Left colon (tissue), 2 donors: ENCODE measurements around the gene MAGI2. TPM values are rescaled to one million over a fixed set of nuclear protein-coding genes. Genes with fewer than 3 reads are reported as not detected.

ENCODE experiments used
- ATAC-seq: fragments of 200-7000 bp; cut with Tn5 transposase; one replicate; pipeline ENCODE4 v1.9.1; 2020; ENCODE audit warnings: mild to moderate bottlenecking, moderate library complexity
- DNase-seq, 2 donors: peaks; one replicate each; pipeline ENCODE4 v3.0.0-alpha.2; 2020
- intact Hi-C, 2 donors: fragments of 100-400 bp; cut with DNase I in 1 of 2; cut with micrococcal nuclease in 1 of 2; formaldehyde crosslinking; loops; one replicate each; pipeline versions ENCODE4 v1.11.2 to v1.14.0; 2022; cut with DNase I, micrococcal nuclease
- total RNA-seq, 2 donors: library from RNA; stranded (reverse); fragmentation: NEBNext Ultra II Directional; extraction: Animal tissue kit (Norgen Biotek cat#: 25700); gene quantifications; one replicate each; pipeline ENCODE4 v1.2.1, GENCODE V29; 2021
- donor health status: DM: no; HTN: no; CAD: no.
- donor health status: DM: yes; HTN: yes; CAD: no.

The MAGI2 gene
- total RNA-seq, 2 donors from 2014 or later, result 1.4 to 3.5 TPM

DNA sequence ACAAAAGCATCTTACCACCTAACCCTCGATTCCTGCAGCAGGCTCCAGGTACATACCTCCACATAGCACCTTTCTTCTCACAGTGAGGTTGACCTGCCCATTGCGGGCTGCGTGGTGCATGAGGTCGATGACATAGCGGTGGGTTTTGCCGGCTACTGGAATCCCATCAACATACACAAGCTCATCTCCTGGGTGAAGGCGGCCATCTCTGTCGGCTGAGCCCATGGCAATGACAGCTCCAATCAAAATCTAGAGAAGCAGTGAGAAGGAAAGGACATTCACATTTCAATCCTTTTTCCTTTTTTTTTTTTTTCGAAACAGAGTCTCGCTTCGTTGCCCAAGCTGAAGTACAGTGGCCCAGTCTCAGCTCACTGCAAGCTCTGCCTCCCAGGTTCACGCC is 1285.6 kb downstream of the MAGI2 start:
- ATAC-seq (no peak), DNase-seq (no peak)
- intact Hi-C loops, result no loop called here

DNA sequence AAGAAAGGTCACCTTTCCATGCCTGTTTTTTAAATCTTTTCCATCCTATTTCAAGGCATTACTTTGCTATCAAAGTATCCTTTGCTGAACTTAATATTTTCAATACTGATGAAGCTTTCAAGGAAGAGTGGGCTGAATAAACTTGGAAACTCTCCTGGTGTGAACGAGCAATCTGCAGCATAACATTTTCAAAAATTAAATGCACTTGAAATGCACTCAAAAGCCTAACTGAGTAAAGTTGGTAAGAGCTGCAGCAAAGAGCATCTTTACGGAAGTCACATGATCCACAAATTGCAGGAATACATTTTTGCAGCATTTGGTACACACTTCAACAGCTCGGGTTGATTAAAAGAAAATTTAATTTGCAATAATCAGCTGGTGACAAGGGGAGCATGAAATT is 1287.6 kb downstream of the MAGI2 start:
- DNase-seq (no peak), ATAC-seq (no peak)
- intact Hi-C loops, result no loop called here

DNA sequence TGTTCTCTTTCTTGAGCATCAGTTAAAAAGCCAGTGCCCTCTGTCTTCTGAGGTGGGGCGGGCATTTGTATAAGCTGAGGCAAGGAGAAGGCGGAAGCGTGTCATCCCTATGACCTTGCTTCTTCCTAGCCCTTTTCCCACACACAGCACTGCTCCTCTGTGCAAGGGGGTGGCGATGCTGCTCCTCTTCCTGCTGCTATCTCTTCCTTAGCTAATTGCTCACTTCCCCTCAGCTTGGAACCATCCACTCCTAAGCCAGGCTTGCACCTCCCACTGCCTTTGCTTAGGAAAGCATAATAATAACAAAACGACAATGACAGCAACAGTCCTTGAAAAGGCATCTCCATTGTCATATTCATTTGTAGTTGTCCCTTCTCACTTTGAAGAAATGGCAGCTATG is 1288.0 kb downstream of the MAGI2 start:
- DNase-seq, result no peak
- intact Hi-C loops, result no loop called here
- ATAC-seq, result no peak

DNA sequence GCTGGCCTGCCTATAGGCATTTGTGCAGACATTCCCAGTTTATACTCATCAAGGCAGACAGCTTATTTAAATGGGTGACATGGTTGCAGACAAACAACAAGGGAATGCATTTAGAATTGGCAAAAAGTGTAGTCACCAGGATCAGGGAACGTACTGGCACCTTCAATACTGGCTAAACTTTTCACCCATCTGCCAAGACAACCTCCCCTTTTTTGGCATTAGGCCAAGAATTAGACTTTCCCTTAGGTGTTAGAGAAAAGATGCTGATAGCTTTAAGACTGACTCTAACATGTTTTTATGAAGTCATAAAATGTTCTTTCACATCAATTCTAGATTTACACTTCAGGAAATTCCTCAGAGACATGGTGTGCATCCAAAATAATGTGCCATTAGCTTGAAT is 1289.0 kb downstream of the MAGI2 start:
- intact Hi-C loops, result no loop called here
- no peak for DNase-seq
- ATAC-seq, result no peak

DNA sequence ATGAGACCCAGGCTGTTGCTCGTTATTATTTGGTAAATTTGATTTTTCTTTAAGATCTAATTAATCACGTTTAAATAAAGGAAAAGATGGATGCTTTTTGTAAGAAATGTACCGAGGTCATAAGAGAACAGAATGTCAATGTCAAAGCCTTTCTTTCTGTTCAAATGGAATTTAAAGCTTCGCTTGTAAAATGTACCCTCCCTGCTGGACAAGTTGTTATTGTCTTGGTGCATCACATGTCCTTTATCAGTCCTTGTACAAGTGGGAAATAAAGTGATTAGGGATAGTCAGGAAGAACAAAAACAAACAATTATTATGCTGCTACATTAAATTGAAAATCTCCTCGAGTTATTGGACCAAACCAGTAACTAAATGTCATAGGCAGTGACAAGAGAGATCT is 1291.7 kb downstream of the MAGI2 start:
- DNase-seq (no peak), ATAC-seq (no peak)
- intact Hi-C loops, result no loop called here

DNA sequence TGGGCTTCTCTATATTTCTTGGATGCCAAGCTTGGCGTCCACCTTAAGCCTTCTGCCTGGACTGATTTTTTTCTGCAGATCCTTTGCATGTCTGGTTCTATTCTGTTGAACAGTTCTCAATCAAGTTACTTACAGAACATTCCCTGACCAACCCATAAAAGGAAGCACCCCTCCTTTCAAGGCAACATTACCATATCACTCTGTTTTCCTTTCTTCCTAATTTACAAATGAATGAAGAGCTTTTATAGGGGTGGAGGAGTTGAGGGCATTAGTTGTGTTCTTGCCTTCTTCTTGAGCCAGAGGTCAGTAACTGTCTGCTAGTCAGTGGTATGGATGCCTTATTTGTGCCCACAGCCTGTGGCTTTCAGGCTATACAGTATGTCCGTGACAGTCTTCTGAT is 1293.9 kb downstream of the MAGI2 start:
- intact Hi-C loops, result no loop called here
- ATAC-seq, result no peak

DNA sequence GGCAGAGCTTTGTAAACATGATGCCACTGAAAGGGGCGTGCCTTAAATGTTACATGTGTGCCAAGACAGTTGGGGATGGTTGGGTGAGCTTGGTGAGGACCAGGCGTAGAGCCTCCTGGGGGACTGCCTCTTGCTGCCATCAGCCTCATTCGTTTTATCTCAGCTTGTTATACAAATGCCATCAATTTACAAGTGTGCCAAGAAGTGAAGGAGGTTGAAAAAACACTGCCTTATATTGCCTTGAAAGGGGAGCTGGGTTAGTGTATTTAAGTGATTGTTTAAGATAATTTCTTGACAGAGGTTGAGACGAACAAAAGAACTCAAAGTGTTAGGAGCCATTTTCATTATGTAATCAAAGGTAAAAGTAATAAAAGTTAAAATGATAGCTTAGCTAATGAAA is 1300.2 kb downstream of the MAGI2 start:
- intact Hi-C loops, result no loop called here
- DNase-seq (no peak), ATAC-seq (no peak)

More for the DNA sequence above, 1293.9 kb downstream of the MAGI2 start:
- DNase-seq, result no peak

DNA sequence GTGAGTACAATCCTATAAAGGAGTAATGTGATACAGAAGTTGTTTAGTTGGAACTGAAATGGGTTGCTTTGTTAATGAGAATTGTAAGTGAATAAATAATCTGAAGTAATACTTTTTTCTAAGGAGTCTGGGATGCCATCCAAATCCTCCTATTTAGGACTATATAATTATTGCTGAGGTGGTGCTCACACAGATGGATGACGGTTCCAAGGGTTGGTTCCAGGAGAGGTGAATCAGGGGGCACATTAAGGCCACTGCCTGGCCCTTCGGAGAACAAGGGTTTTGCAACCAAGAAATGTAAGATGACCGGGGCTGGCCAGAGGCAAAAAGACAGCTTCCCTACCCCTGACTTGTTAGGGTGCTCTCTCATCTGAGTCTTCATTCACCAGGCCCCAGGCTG is 1302.2 kb downstream of the MAGI2 start:
- DNase-seq (no peak), ATAC-seq (no peak)

DNA sequence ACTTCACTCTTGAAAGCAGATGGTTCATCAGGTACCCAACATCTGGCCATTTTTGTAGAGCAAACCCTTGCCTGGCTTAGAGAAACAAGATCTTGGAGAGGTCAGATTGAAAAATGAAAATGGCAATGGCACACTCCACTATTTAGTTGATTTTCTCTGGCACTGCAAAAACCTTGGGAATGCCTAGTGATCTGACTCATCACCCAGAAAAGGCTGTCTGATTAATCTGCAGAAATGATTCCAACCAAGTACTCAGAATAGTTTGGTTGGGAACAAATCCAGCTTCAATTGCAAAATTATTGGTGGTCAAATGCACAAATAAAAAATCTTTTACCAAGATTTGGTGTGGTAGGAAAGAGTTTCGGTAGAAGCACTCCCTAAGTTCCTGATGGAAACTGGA is 1303.7 kb downstream of the MAGI2 start:
- DNase-seq (no peak), ATAC-seq (no peak)
- intact Hi-C loops, result no loop called here

More for the DNA sequence above, 1302.2 kb downstream of the MAGI2 start:
- intact Hi-C loops, result no loop called here

DNA sequence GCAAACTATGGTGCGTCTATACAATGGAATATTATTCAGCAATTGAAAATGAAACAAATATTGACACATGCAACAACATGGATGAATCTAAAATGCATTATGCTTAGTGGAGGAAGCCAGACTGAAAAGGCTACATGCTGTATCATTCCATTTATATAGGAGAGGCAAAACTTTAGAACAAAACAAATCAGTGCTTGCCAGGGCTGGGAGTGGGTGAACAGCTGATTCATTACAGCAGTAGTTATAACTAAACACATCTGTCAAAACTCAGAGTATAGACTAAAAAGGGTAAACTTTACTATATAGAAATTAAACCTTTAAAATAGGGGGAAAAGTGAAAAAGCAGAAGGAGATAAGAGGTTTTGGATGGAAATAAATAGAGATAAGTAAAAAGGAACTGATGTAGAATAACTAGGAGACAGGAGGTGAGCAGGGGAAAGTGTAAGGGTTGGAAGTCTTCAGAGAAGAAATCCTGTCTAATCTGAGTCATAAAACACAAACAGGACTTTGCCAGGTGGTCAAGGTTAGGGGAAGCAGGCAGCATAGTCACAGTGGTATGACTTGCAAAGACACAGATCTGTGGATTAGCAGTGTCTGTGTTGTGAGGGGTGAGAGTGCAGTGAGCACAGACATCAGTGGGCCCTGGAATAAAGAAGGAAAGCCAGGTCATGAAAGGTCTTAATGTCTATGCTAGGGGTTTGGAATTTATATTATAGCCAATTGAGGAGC is 1305.1 kb downstream of the MAGI2 start:
- ATAC-seq (no peak), DNase-seq (no peak)
- intact Hi-C loops, result no loop called here

DNA sequence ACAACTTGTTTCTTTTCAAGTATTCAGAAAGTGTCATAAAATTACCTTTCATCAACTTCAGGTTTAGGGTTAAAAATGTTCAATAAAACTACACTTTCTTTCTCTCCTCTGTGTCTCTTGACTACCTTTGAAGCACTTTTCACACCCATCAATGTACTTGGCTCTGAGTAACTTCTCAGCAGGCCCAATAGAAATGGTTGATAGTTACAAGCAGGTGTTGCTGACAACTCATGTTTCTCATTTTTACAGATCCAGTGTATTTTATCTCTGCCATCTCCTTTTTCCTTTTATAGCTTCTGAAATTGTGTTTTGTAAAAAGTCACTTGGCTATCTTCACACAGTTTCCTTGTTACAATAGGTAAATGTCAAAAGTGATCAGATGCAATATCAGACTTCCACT is 1306.9 kb downstream of the MAGI2 start:
- intact Hi-C loops, result no loop called here
- no peak for DNase-seq
- ATAC-seq, result no peak

DNA sequence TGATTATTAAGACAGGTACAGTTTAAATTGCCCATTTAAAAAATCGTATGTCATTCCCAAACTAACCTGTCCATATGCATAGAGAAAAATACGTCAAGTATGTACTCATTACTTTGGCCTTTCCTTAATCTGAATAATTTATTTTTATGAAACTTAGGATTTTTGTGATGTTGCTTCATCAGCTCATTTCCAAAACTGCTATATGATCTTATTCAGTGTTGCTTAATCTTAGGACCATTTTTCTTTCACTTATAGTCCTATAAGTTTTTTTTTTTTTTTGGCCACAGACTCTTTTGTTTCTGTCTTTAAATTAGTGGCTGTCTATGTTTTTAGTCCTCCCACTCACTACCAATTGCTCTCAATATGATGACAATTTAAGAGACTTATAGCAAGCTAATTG is 1309.8 kb downstream of the MAGI2 start:
- no peak for DNase-seq
- no peak for ATAC-seq
- intact Hi-C loops, result no loop called here

DNA sequence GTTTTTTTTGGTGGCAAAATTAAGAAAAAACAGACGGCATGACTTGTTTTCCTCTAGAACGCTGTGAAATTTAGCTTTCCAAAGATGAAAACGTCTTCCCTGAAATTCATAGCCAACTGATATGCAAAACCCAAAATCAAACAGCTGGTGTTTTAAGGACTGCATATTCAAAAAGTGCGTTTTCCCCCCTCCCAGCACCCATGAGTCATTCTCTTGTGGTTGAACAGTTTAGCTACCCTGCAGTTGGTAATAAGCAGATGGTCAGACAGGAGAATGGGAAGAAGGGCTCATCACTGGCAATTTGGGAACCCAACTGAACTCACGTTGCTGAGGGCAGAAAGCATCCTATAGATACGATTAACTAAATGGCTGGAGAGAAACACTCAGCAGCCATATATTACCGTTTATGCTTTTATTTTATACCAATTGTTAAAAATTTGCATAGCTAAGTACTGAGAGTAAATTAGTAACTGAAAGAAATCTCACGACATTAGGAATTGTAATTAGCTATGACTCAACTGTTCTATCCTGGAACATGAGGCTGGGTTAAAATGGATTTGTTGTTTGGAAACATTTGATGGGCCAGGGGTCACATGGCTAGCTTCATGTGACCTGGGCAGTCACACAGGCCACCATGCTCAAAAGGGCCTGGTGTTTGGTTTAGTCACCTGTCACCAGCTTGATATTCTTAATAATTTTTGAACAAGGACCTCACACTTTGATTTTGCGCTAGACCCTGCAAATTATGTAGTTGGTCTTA is 1311.8 kb downstream of the MAGI2 start:
- ATAC-seq (no peak), DNase-seq (no peak)
- intact Hi-C loops, result no loop called here

DNA sequence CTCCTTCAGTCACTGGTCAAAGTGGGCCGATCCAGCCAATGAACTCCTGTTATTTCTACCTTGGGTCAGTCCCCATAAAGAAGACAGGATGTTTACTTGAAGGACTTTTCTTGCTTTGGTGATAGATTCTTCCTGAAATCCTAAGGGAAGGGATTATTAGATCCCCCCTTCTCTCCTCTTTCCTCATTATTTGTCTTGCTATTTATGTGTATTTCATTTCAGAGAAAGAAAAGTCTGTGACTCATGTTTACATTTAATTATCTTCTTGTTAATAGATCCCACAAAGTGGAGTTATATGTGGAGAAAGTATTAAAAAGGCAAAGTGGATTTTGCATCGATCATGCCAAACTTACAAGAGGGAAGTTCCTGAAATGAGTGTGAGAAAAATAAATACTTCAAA is 1313.4 kb downstream of the MAGI2 start:
- intact Hi-C loops, result no loop called here
- ATAC-seq (no peak), DNase-seq (no peak)

DNA sequence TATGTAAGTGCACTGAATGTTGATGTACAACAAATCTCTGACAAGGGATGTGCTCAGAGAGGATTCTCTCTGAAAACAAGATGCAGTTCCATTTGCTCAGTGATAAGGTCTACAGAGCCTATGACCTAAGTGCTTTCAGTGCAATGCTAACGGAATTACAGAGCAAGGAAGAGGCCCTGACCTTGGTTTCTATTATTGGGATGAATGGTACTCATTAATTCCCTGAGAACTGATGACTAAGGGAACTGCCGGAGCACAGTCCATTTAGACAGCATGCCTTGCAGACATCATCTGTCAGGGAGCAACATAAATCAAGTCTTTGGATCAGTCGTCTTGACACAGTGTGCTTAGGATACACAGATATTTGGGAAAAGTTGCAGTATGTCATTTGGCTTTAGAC is 1314.1 kb downstream of the MAGI2 start:
- intact Hi-C loops, result no loop called here
- DNase-seq (no peak), ATAC-seq (no peak)

DNA sequence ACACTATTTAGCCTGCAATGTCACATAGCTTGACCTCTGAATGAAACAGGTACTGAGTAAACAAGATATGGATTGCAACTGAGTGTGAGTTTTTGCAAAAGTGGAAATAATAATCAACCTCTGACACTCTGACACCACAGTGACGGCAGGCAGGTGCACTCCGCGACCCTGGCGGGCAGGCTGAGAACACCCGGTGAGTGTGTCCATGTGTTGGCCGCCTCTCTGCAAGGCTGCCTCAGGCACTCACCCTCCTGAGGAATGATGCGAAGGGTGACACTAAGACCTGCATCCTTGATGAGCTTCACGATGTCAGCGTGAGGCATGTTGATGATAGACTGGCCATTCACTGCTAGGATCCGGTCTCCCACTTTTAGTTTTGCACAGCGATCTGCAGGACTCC is 1318.7 kb downstream of the MAGI2 start:
- no peak for DNase-seq
- ATAC-seq, result no peak
- intact Hi-C loops, result no loop called here

DNA sequence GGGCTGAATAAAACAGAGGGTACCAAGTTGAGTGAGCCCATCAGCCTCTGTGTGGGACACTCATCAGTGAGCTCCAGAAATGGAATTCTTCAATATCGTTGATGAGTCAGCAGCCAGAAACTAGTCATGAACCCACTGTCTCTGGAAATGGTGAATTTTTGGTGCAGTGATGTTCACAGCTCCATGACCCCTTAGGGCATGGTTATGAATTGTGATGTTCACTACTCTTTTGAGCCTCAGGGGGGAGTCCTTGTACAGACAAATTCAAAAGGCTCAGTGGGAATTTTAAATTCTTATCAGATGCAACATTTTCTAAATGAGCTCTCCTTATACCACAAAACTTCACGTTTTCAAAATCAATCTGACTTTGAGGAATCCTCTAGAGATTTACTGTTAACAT is 1319.2 kb downstream of the MAGI2 start:
- intact Hi-C loops, result no loop called here
- DNase-seq, result no peak
- peak; percentile 46 for ATAC-seq

DNA sequence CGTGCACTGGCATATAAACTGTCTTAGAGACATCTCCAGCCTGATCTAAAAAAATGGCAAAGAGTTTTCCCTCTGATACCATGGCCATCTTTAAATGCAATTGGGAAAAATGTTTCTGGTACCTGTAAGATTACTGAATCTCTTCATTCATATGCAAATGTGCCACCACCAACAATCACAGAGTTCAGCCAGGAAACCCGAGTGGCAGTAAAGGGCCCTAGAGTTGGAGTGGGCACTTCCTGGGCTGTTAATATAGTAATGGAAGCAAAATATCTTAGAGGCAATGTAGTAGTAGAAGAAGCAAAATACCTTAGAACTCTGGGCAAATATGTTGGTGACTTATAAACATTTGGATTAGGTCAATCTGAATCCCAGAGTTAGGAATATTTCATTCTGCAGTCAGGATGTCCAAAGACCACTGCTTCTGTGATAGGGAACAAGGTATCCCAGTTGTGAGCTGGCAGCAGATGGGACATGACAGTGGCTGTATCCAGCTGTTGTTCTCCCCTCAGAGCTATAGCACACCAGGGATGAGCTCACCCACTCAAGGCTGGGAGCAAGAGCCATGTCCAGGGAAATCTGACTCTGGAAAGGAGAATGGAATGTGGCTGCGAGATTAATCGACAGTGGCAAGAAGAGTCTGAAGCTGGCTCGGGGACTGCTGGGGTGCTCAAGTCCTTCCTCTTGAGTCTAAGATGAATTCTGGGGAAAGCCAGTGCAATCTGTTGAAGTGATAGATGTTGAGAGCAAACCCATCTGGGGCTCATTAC is 1322.8 kb downstream of the MAGI2 start:
- ATAC-seq, result no peak
- intact Hi-C loops, result no loop called here
- DNase-seq, result no peak

DNA sequence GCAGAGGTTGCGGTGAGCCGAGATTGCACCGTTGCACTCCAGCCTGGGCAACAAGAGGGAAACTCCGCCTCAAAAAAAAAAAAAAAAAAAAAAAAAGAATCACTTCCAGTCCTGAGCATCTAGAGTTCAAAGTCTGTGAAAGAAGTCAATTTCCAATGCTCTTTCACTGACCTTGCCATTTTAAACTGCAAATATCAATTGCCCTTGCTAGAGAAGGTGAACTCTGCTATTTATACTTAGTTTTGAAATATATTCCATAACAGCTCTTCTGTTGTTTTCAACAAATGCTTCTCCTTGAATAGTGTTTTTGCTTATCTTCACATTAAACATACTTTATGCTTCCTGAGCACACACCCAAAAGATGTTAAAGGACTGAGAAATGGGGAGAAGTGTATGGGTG is 1323.6 kb downstream of the MAGI2 start:
- ATAC-seq, result no peak
- intact Hi-C loops, result no loop called here
- no peak for DNase-seq

DNA sequence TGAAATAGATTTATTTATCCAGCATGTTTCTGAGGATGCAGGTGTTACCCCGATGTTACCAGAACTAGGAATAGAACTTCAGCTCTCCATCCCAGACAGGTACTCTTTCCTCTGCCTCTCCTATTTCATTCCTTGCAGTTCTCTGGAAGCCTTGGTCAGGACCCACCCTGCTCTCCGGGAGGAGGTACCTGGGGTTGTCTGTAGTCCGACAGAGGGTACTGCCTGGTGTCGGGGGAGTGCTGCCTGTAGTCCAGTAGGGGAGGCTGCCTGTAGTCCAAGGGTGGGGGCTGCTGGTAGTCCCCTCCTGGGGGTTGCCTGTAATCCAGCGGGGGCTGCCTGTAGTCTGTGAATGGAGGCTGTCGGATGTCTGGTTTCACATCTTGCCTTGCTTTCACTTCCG is 1326.5 kb downstream of the MAGI2 start:
- DNase-seq (no peak), ATAC-seq (no peak)
- intact Hi-C loops, result no loop called here
